GM18907 (cell line): ENCODE data around the gene USO1.
"Not testable (repeated sequence)": the region's sequence is repeated elsewhere in the genome, so short reads cannot be mapped to it uniquely, and the experiment has no call there.

Experiments
- ATAC-seq: cut with Tn5 transposase; IDR thresholded peaks from one replicate; pipeline ENCODE4 v1.9.1; 2021; ENCODE audit warnings: mild to moderate bottlenecking, moderate library complexity; ENCODE audit not compliant: unreplicated experiment

The USO1 gene, protein sequence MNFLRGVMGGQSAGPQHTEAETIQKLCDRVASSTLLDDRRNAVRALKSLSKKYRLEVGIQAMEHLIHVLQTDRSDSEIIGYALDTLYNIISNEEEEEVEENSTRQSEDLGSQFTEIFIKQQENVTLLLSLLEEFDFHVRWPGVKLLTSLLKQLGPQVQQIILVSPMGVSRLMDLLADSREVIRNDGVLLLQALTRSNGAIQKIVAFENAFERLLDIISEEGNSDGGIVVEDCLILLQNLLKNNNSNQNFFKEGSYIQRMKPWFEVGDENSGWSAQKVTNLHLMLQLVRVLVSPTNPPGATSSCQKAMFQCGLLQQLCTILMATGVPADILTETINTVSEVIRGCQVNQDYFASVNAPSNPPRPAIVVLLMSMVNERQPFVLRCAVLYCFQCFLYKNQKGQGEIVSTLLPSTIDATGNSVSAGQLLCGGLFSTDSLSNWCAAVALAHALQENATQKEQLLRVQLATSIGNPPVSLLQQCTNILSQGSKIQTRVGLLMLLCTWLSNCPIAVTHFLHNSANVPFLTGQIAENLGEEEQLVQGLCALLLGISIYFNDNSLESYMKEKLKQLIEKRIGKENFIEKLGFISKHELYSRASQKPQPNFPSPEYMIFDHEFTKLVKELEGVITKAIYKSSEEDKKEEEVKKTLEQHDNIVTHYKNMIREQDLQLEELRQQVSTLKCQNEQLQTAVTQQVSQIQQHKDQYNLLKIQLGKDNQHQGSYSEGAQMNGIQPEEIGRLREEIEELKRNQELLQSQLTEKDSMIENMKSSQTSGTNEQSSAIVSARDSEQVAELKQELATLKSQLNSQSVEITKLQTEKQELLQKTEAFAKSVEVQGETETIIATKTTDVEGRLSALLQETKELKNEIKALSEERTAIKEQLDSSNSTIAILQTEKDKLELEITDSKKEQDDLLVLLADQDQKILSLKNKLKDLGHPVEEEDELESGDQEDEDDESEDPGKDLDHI

DNA sequence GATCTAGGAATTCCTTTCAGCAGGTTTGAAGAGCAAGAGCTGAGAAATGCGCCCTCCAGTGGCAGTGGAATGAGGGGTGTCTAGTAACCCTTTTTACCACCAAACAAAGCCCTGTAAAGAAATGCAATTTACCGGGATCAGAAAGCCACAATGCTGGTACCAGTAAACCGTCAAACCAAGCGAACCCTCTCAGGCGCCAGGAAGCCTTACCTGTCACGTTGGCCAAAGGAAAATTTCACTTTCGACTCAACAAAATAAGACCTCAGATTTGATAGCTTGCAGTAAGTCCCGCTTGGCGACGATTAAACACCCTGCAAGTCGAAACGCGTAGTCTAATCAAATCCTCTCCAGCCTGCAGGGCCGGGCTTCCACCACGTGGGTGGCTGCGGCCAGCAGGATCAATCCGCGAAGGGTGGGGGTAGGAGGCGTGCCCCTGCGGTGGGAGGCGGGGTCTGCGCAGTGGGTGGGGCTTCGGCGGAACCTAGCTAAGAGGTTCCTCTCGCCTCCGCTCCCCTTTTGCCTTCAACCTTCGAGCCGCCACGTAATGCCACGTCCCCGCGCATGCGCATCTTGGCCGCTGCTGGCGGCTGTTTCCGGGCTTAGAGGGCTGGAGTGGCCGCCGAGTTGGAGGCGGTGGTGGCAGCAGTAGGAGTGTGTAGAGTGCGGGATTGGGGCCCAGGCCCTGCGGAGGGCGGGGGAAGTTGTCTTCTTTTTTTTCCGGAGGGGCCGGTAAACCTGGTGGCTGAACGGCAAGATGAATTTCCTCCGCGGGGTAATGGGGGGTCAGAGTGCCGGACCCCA is at the start of gene USO1:
Gene USO1 (plus strand): TSS at position 512 of the 801 bp plus-strand sequence. CDS start 243 bp downstream, at position 755.
- ATAC-seq = peak; percentile 90

DNA sequence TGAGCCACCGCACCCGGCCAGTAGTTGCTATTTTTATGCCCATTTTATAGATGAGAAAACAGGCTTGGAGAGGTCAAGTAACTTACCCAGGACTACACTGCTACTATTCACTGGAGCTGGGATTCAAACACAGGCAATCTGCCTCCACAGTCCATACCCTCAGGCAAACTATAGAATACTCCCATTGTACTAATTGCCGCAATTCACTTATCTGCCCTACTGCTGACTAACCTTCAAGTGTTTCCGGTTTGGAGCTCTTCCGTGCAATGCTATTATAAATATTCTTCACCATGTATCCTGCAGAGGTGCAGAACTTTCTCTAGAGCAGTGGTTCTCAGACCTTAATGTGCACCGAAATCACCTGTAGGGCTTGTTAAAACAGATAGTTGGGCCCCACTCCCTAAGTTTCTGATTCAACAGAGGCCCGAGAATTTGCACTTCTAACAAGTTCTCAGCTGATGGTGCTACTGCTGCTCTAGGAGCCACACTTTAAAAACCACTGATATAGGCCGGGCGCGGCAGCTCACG is 49.3 kb upstream of the USO1 start:
- no peak for ATAC-seq

DNA sequence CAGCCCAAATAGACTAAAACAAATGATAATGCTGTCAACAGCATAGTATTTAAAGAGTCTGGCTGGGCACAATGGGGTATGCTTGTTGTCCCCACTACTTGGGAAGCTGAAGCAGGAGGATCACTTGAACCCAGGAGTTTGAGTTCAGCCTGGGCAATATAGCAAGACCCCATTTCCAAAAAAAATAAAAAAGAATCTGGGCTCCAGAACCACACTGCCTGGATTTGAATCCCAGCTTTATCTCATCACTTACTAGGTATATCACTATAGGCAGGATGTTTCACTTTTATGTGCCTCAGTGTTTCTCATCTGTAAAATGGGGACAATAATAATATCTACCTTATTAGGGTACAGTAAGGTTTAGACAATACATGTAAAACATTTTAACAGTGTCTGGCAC is 45.9 kb upstream of the USO1 start:
- no peak for ATAC-seq

DNA sequence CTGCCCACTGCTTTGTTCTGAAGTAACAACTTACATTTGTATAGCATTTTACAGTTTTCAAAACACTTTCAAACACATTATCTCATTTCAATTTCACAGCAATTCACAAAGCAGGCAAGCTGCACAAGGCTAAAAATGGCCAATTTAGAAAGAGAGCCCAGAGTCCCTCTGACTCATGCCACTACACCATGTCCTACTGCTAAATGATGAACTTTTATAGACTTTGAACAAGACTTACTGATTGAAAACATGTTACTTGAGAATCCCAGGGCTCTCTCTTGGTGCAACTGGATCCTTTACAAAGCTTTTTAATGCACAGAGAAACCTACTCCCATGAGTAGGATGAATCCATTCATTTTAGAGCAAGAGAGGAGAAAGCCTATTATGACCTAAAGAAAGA is 45.4 kb upstream of the USO1 start:
- ATAC-seq = no peak

- ATAC-seq = no peak
Measured at GRCh38 chr4:75679876-75680575, 44.4 kb upstream of the USO1 start.

GRCh38 chr4:75683482-75684155 is 40.8 kb upstream of the USO1 start:
- ATAC-seq = no peak

DNA sequence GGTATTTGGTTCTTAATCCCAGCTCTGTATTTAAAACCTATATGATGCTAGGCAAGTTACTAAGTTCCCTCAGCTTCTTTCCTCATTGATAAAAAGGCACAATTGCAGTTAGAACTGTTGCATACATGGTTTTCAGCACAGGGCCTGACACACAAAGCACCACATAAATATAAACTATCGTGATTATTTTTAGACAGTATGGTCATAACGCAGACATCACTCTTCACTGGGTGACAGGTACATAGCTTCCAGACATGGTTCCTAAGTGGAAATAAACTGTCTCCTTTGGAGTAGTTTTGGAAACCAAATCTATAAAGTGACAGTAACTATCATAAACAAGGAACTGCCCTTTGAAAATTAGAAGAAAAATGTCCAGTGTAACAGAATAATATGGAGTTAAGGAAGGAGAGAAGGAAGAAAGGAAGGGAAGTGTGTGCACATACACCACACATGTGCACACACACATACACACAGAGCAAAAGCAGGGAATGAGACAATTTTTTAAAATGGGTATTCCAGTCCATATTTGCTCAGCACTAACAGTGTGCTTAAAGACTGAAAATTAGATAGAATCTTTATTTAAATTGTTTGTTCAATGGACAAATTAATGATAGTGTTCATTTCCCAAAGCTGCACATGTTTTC is 38.7 kb upstream of the USO1 start:
- ATAC-seq = no peak

- no peak for ATAC-seq
Measured at GRCh38 chr4:75686346-75686745, 38.0 kb upstream of the USO1 start.

DNA sequence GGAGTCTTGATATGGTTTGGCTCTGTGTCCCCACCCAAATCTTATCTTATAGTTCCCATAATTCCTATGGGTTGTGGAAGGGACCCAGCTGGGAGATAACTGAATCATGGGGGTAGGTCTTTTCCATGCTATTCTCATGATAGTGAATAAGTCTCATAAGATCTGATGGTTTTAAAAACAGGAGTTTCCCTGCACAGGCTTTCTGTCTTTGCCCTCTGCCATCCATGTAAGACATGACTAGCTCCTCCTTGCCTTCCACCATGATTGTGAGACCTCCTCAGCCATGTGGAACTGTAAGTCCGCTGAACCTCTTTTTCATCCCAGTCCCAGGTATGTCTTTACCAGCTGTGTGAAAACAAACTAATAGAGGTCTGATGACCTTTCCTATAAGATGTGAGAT is 37.3 kb upstream of the USO1 start:
- not testable (repeated sequence) for ATAC-seq

DNA sequence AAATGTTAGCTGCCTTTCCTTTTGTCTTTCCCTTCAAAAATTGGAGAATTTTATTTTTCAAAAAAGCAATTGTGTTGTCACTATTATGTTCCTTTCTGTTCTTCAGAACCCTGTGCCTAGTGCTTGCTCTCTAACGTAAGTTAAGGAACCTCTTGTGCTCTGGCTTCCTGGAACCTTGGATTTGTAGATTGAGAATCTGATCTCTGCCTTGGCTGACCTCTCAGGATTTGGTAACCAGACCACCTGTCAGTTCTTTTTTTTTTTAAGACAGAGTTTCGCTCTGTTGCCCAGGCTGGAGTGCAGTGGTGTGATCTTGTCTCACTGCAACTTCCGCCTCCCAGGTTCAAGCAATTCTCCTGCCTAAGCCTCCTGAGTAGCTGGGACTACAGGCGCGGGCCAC is 32.3 kb upstream of the USO1 start:
- ATAC-seq = not testable (repeated sequence)

- ATAC-seq = no peak
Measured at GRCh38 chr4:75696071-75696470, 28.3 kb upstream of the USO1 start.

DNA sequence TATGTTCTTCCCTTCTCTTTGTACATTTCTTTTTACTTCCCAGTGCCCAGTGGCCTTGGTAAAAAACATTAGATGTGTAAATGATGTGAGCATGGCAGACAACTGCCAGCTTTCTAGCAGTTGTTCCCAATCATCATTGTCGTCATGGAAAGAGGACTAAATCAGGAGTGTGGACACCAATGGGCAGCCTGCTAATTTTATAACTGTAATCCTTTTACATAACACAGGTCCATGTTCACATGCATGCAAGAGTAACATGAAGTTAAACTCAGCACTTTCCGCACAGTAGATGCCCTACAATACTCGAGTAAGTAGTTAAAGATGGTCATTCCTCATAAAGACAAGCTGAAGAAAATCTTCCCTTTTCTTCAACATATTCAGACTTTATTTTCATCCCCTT is 27.8 kb upstream of the USO1 start:
- ATAC-seq = no peak

DNA sequence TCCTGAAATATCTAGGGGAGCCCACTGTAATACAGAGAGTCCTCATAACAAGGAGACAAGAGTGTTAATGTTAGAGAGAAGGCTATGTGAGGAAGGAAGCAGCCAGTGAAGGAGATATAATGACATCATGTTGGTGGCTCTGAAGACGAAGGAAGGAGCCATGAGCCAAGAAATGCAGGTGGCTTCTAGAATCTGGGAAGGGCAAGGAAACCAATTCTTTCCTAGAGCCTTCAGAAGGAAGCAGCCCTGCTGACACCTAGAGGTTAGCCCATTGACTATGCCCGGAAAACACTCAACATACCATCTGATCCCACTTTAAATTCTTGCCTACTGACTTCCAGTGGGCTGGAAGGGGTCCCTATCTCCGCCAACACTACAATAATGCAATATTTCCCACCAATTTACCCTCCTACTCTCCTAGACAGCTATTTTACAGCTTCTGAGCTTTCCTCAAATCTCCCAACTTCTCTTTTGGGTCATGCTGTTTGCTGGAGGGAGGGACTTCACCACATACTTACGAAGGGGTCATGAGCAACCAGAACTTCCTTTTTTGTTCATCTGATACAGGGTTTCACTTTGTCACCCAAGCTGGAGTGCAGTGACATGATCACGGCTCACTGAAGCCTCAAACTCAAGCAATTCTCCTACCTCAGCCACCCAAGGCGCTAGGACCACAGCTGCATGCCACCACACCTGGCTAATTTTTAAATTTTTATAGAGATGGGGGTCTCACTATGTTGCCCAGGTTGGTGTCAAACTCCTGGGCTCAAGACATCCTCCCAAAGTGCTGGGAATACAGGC is 26.0 kb upstream of the USO1 start:
- peak; percentile 97 for ATAC-seq

DNA sequence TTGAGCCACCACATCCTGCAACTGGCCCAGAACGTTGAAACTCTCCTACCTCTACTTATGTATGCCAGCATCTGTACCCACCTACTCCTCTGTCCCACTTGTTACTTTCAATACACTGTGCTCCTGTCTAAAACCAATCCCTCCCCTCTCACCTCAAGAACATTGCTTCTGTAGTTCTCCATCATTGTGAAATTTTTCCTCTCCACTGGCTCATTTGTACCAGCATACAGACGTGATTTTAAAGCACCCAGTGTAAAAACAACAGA is 25.5 kb upstream of the USO1 start:
- ATAC-seq = peak; percentile 50

DNA sequence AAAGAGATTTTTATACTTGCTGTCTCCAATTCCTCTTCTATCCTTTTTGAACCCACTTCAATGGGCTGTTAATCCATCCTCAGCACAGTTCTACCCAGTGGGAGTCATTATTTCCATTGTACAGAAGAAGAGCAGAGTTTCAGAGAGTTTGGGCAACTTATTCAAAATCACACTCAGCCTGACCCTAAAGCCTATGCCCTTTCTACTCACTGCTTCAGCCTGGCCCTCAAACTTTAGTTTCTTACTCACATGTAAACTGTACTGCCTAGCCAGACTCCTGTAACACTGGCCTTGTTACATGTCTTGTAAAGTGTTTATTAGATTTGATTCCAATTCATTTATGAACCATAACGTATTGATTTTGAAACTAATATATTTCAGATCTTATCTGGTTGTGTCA is 25.1 kb upstream of the USO1 start:
- ATAC-seq = no peak

- no peak for ATAC-seq
Measured at GRCh38 chr4:75702919-75703411, 21.4 kb upstream of the USO1 start.

- ATAC-seq = no peak
Measured at GRCh38 chr4:75705198-75705977, 19.0 kb upstream of the USO1 start.
